OCI-LY1 (cell line): ENCODE data around the gene SLC7A7.

Experiments used
- H2AFZ ChIP-seq: fragments of 200-600 bp; sonication (generic), shearing (Covaris generic); 2 replicates; pipeline ENCODE4 v1.6.0; 2014; ENCODE audit warnings: antibody characterized with exemption, mild to moderate bottlenecking, low read length
- H3F3A ChIP-seq: fragments of 200-600 bp; sonication (generic), shearing (Covaris generic); 2 replicates; pipeline ENCODE4 v1.6.0; 2014; ENCODE audit warnings: mild to moderate bottlenecking, antibody characterized with exemption, low read length, moderate library complexity; ENCODE audit not compliant: insufficient read depth
- H3K27ac ChIP-seq: fragments of 200-600 bp; sonication (generic); 2 replicates; pipeline ENCODE4 v1.5.1; 2014; ENCODE audit warnings: low read length, mixed run types, mild to moderate bottlenecking, low read depth; ENCODE audit not compliant: poor library complexity, severe bottlenecking
- H3K27me3 ChIP-seq: fragments of 200-600 bp; sonication (generic); 2 replicates; pipeline ENCODE4 v1.6.0; 2014; ENCODE audit warnings: antibody characterized with exemption, mild to moderate bottlenecking, low read length, moderate library complexity; ENCODE audit not compliant: insufficient read depth
- H3K36me3 ChIP-seq: fragments of 200-600 bp; sonication (generic); 2 replicates; pipeline ENCODE4 v1.6.1; 2014; ENCODE audit warnings: mild to moderate bottlenecking, antibody characterized with exemption, low read length, moderate library complexity, mixed read lengths; ENCODE audit not compliant: insufficient read depth
- H3K4me1 ChIP-seq: fragments of 200-600 bp; sonication (generic); 2 replicates; pipeline ENCODE4 v1.5.1; 2014; ENCODE audit warnings: mild to moderate bottlenecking, low read length, moderate library complexity; ENCODE audit not compliant: insufficient read depth, severe bottlenecking
- H3K4me2 ChIP-seq: fragments of 200-600 bp; sonication (generic), shearing (Covaris generic); 2 replicates; pipeline ENCODE4 v1.6.1; 2014; ENCODE audit warnings: low read length
- H3K4me3 ChIP-seq: fragments of 200-600 bp; sonication (generic); 2 replicates; pipeline ENCODE4 v1.5.1; 2014; ENCODE audit warnings: low read length, low read depth, mild to moderate bottlenecking, mixed read lengths; ENCODE audit not compliant: poor library complexity, severe bottlenecking
- H3K79me2 ChIP-seq: fragments of 200-600 bp; shearing (Covaris generic); 2 replicates; pipeline ENCODE4 v1.6.1; 2016; ENCODE audit warnings: mixed run types, low read length, mixed read lengths; ENCODE audit not compliant: insufficient read depth
- H3K9ac ChIP-seq: fragments of 200-600 bp; sonication (generic), shearing (Covaris generic); 2 replicates; pipeline ENCODE4 v1.6.1; 2014; ENCODE audit warnings: mild to moderate bottlenecking, low read length, mixed read lengths
- H3K9me2 ChIP-seq: fragments of 200-600 bp; sonication (generic), shearing (Covaris generic); 2 replicates; pipeline ENCODE4 v1.6.1; 2014; ENCODE audit warnings: low read depth, mild to moderate bottlenecking, low read length, mixed read lengths
- H3K9me3 ChIP-seq: fragments of 200-600 bp; shearing (Covaris generic); 2 replicates; pipeline ENCODE4 v1.6.1; 2014; ENCODE audit warnings: low read length, mixed read lengths
- H4K20me1 ChIP-seq: fragments of 200-600 bp; sonication (generic), shearing (Covaris generic); 2 replicates; pipeline ENCODE4 v1.6.0; 2016; ENCODE audit warnings: mild to moderate bottlenecking, low read length; ENCODE audit not compliant: insufficient read depth
- EZH2 ChIP-seq: fragments of 200-600 bp; sonication (generic), shearing (Covaris generic); IDR thresholded peaks from 2 replicates; pipeline ENCODE4 v1.8.0; 2017; ENCODE audit warnings: borderline replicate concordance, mixed run types, mild to moderate bottlenecking, antibody characterized with exemption, low read length, moderate library complexity, mixed read lengths
- TF ChIP-seq, protein P1 (sequence below): fragments of 200-600 bp; sonication (generic), shearing (Covaris generic); IDR thresholded peaks from 2 replicates; pipeline ENCODE4 v1.5.1; 2017; ENCODE audit warnings: mild to moderate bottlenecking, antibody characterized with exemption, low read length, moderate library complexity, mixed read lengths

SLC7A7 gene

DNA sequence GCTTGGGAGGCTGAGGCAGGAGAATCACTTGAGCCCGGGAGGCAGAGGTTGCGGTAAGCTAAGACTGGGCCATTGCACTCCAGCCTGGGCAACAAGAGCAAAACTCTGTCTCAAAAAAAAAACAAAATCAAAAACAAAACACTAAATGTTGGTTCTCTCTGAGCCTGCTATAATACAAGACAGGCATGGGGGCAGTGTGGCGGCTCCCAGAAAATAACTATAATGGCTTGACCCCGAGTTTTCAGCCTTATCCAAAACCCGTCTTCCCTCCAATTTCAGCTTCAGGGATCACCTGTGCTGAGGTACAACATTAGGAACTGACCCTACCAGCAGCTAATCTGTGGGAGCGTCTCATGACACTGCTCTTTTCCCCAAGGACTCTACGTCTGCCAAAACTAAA, 862 bp downstream of the SLC7A7 start:
- peak overlapping the region; percentile 66 for H3K4me2 ChIP-seq
- no peaks in the 10 kb centered on the region for H3K79me2 ChIP-seq

DNA sequence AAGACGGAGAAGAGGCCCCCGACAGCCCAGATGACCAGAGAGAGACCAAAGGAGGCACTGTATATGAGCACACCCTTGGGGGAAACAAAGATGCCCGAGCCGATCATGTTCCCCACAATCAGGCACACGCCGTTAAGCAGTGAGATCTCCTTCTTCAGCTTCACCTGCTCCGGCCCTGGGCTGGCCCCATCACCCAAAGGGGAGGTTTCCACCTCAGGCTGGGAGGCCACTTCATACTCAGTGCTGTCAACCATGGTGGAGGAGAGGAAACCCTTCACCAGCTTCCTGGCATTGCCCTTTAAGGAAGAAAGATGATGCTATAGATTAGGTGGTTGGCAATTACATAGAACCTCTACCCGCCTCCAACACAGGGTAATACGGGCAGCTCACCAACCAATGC, 2.1 kb downstream of the SLC7A7 start:
- Histone ChIP-seq H3K27ac (peak overlapping the region; percentile 6), H3K9me3 (no peaks in the 10 kb centered on the region), H3K4me3 (peak overlapping the region; percentile 3), H3K9ac (no peak overlapping the region), H2AFZ (no peak overlapping the region), H3K4me1 (peaks cover 43% of the 10 kb centered on the region), H3K9me2 (no peaks in the 10 kb centered on the region), H3F3A (no peaks in the 10 kb centered on the region), H4K20me1 (no peaks in the 10 kb centered on the region), H3K27me3 (no peaks in the 10 kb centered on the region), H3K36me3 (no peaks in the 10 kb centered on the region), H3K79me2 (no peaks in the 10 kb centered on the region), H3K4me2 (peak overlapping the region; percentile 5; the same call in 1 of the 2 replicates)
- TF ChIP-seq EZH2: no peak
- TF ChIP-seq, protein P1, sequence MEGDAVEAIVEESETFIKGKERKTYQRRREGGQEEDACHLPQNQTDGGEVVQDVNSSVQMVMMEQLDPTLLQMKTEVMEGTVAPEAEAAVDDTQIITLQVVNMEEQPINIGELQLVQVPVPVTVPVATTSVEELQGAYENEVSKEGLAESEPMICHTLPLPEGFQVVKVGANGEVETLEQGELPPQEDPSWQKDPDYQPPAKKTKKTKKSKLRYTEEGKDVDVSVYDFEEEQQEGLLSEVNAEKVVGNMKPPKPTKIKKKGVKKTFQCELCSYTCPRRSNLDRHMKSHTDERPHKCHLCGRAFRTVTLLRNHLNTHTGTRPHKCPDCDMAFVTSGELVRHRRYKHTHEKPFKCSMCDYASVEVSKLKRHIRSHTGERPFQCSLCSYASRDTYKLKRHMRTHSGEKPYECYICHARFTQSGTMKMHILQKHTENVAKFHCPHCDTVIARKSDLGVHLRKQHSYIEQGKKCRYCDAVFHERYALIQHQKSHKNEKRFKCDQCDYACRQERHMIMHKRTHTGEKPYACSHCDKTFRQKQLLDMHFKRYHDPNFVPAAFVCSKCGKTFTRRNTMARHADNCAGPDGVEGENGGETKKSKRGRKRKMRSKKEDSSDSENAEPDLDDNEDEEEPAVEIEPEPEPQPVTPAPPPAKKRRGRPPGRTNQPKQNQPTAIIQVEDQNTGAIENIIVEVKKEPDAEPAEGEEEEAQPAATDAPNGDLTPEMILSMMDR: no peak

More for the DNA sequence above, 862 bp downstream of the SLC7A7 start:
- Histone ChIP-seq H3K4me3 (peak overlapping the region; percentile 37), H3K27ac (no peak overlapping the region), H3F3A (no peaks in the 10 kb centered on the region), H3K9ac (peak overlapping the region; percentile 45; the same call in 1 of the 2 replicates), H4K20me1 (no peaks in the 10 kb centered on the region), H2AFZ (no peak overlapping the region), H3K9me3 (no peaks in the 10 kb centered on the region), H3K4me1 (peaks cover 48% of the 10 kb centered on the region), H3K9me2 (no peaks in the 10 kb centered on the region), H3K36me3 (no peaks in the 10 kb centered on the region), H3K27me3 (no peaks in the 10 kb centered on the region)
- no peak for TF ChIP-seq EZH2
- TF ChIP-seq, protein P1: no peak; the same call in 1 of the 2 replicates

DNA sequence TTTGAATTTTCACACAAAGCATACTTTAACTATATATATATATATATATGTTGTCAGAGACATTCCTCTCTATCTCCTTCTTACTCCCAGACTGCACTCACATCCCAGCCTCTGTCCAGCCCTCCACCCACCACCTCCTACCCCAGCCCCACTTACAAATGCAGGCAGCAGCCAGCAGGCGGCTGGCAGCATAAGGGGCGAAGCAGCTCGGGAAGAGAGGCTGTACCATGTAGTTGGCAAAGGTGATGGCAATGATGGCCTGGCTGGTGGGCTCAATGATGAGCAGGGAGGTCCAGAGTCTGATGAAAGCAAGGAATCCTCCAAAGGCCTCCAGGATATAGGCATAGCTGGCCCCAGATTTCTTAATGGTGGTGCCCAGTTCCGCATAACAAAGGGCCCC, 2.5 kb downstream of the SLC7A7 start:
- Histone ChIP-seq H3K4me3 (peak overlapping the region; percentile 3), H3K4me2 (peak overlapping the region; percentile 5; the same call in 1 of the 2 replicates), H3K79me2 (no peaks in the 10 kb centered on the region), H3K36me3 (no peaks in the 10 kb centered on the region), H3K27ac (peak overlapping the region; percentile 6), H3K9me3 (no peaks in the 10 kb centered on the region), H3K4me1 (peaks cover 43% of the 10 kb centered on the region), H3K9ac (no peak overlapping the region), H3K9me2 (no peaks in the 10 kb centered on the region), H4K20me1 (no peaks in the 10 kb centered on the region), H3K27me3 (no peaks in the 10 kb centered on the region), H3F3A (no peaks in the 10 kb centered on the region), H2AFZ (no peak overlapping the region)
- no peak for TF ChIP-seq EZH2
- TF ChIP-seq, protein P1: peak; percentile 25; the same call in 1 of the 2 replicates
